Nephron (organoid): ENCODE data around the gene RER1.

ENCODE experiments used
- H3K27ac Mint-ChIP-seq, 3 experiments: 2 replicates each; pipeline ENCODE4 v1.8.0; 2020; ENCODE audit warnings: mixed read lengths in 3 of 3, mild to moderate bottlenecking in 2 of 3, moderate library complexity in 1 of 3
- H3K27me3 Mint-ChIP-seq: 2 replicates; pipeline ENCODE4 v1.8.0; 2021; ENCODE audit warnings: low read depth, mild to moderate bottlenecking, moderate library complexity, mixed read lengths
- H3K36me3 Mint-ChIP-seq: 2 replicates; pipeline ENCODE4 v1.8.0; 2020; ENCODE audit warnings: low read depth, mixed read lengths
- H3K4me1 Mint-ChIP-seq: 2 replicates; pipeline ENCODE4 v1.8.0; 2020; ENCODE audit warnings: mixed read lengths
- H3K4me3 Mint-ChIP-seq, 3 experiments: 2 replicates each; pipeline ENCODE4 v1.8.0; 2020; ENCODE audit warnings: mild to moderate bottlenecking in 3 of 3, mixed read lengths in 3 of 3, moderate library complexity in 2 of 3
- H3K9me3 Mint-ChIP-seq: 2 replicates; pipeline ENCODE4 v1.8.0; 2020; ENCODE audit warnings: mixed read lengths
- TF ChIP-seq, protein P1 (sequence below), 3 experiments: fragments of 200-600 bp; sonication (generic); IDR thresholded peaks; one replicate each; pipeline ENCODE4 v1.5.0; 2021; ENCODE audit warnings: antibody characterized with exemption in 3 of 3; ENCODE audit not compliant: unreplicated experiment in 3 of 3

Gene RER1

DNA sequence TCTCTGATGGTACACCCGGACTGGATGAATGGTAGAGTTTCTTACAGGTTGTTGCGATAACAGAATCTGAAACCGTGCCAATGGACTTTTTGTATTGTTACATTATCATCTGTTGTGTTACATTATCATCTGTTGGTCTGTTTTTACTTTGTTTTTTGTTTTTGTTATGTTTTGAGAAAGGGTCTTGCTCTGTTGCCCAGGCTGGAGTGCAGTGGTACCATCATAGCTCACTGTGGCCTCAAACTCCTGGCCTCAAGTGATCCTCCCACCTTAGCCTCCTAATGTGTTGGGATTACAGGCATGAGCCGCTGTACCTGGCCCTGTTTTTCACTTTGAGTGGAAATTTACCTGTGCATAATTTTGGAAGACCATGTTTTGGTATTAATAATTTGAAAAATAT lies 30.9 kb downstream of the RER1 start:
- TF ChIP-seq, protein P1, sequence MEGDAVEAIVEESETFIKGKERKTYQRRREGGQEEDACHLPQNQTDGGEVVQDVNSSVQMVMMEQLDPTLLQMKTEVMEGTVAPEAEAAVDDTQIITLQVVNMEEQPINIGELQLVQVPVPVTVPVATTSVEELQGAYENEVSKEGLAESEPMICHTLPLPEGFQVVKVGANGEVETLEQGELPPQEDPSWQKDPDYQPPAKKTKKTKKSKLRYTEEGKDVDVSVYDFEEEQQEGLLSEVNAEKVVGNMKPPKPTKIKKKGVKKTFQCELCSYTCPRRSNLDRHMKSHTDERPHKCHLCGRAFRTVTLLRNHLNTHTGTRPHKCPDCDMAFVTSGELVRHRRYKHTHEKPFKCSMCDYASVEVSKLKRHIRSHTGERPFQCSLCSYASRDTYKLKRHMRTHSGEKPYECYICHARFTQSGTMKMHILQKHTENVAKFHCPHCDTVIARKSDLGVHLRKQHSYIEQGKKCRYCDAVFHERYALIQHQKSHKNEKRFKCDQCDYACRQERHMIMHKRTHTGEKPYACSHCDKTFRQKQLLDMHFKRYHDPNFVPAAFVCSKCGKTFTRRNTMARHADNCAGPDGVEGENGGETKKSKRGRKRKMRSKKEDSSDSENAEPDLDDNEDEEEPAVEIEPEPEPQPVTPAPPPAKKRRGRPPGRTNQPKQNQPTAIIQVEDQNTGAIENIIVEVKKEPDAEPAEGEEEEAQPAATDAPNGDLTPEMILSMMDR (IDR thresholded peaks at IDR 0.05; ENCODE audit: unreplicated experiment in 3 of 3), result no peak
- H3K27me3 Mint-ChIP-seq, result peaks cover 32% of the 10 kb centered on the region
- H3K27ac Mint-ChIP-seq, result no peak overlapping the region
- no peaks in the 10 kb centered on the region for H3K4me1 Mint-ChIP-seq
- H3K36me3 Mint-ChIP-seq, result no peaks in the 10 kb centered on the region
- H3K9me3 Mint-ChIP-seq, result peaks cover 4% of the 10 kb centered on the region
- H3K4me3 Mint-ChIP-seq, result no peak overlapping the region

DNA sequence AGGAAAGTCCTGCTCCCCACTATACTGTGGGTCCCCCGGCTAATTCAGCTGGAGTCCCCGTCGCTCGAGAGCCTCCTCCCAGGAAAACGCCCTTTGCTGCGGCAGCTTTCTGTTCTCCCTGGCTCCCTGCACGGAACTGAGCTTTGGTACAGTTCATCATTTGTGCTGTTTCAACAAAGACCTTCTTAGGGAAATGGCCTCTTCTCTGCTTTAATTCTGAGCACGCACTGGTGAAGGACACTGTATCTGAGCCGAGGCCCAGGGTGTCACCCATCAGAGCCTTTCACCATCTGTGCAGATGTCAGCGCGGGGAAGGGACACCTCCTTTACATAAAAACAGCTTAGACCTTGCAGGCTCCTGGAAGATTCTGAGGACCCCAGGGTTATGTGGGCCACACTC lies 34.3 kb downstream of the RER1 start:
- TF ChIP-seq, protein P1 (IDR thresholded peaks at IDR 0.05; ENCODE audit: unreplicated experiment in 3 of 3), result no peak
- Mint-ChIP-seq H3K4me3 (no peak overlapping the region), H3K4me1 (no peaks in the 10 kb centered on the region), H3K27me3 (peaks cover 20% of the 10 kb centered on the region), H3K27ac (no peak overlapping the region), H3K9me3 (peaks cover 4% of the 10 kb centered on the region), H3K36me3 (no peaks in the 10 kb centered on the region)

DNA sequence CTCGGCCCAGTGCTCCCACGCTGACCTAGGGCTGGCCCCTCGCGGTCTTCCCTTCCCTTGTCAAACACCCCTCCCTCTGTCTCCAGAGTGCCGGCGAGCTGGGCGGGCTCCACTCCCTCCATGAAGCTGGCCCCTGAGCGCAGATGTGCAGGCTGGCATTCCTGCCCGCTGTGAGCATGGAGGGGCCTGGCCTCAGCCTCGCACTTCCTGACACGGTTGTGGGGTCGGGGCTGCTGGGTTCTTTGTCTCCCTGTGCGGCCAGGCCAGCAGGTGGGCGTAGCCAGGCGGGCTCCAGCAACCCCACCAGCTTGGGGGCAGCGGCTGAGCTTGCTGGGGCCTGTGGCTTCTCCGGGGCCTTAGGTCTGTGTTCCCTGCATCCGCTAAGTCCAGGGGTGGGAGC lies 34.9 kb downstream of the RER1 start:
- H3K9me3 Mint-ChIP-seq, result peaks cover 4% of the 10 kb centered on the region
- H3K27ac Mint-ChIP-seq, result no peak overlapping the region
- H3K4me1 Mint-ChIP-seq, result no peaks in the 10 kb centered on the region
- no peaks in the 10 kb centered on the region for H3K36me3 Mint-ChIP-seq
- TF ChIP-seq, protein P1 (IDR thresholded peaks at IDR 0.05; ENCODE audit: unreplicated experiment in 3 of 3), result no peak
- no peak overlapping the region for H3K4me3 Mint-ChIP-seq
- peaks cover 25% of the 10 kb centered on the region for H3K27me3 Mint-ChIP-seq

DNA sequence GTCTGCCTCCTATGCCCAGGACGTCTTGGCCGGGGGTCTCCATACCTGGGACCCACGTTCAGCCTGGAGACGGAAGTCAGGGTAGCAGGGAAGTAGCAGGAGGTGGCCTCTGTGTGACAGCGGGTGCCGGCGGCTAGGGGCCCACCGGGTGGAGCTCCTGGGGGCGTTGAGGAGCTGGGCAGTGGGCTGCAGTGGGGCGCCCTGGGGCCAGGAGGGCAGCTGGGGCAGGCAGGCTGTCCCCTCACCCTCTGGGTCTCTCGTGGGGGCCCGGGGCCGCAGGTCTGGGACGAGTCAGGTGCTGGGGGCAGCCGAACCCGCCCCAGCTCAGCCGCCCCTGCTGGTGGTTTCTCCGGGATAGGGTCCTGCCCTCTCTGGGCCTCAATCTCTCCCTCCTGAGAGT lies 35.4 kb downstream of the RER1 start:
- peaks cover 23% of the 10 kb centered on the region for H3K27me3 Mint-ChIP-seq
- H3K4me1 Mint-ChIP-seq, result no peaks in the 10 kb centered on the region
- no peak overlapping the region for H3K27ac Mint-ChIP-seq
- H3K4me3 Mint-ChIP-seq, result no peak overlapping the region
- peaks cover 4% of the 10 kb centered on the region for H3K9me3 Mint-ChIP-seq
- H3K36me3 Mint-ChIP-seq, result no peaks in the 10 kb centered on the region
- TF ChIP-seq, protein P1 (IDR thresholded peaks at IDR 0.05; ENCODE audit: unreplicated experiment in 3 of 3), result no peak

DNA sequence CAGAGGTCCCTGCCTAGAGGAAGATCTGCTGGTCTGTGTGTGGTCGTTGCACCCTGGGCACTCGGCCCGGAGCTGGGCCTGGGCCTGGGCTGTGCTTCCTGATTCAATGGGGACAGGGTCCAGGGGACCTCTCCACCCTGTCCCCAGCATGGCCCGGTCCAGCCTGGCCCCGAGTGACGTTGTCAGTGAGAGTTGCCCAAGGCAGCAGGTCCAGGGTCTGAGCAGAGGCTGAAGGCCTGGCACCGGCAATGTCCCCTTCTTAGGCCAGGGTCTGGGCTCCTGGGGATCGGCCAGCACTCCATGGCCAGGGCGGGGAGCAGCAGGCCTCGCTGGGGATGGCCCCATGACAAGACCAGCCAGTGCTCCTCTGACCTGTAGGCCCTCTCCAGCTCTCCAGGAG lies 36.3 kb downstream of the RER1 start:
- TF ChIP-seq, protein P1 (IDR thresholded peaks at IDR 0.05; ENCODE audit: unreplicated experiment in 3 of 3), result no peak
- peaks cover 24% of the 10 kb centered on the region for H3K27me3 Mint-ChIP-seq
- H3K27ac Mint-ChIP-seq, result no peak overlapping the region
- H3K36me3 Mint-ChIP-seq, result no peaks in the 10 kb centered on the region
- peaks cover 4% of the 10 kb centered on the region for H3K9me3 Mint-ChIP-seq
- no peaks in the 10 kb centered on the region for H3K4me1 Mint-ChIP-seq
- no peak overlapping the region for H3K4me3 Mint-ChIP-seq

DNA sequence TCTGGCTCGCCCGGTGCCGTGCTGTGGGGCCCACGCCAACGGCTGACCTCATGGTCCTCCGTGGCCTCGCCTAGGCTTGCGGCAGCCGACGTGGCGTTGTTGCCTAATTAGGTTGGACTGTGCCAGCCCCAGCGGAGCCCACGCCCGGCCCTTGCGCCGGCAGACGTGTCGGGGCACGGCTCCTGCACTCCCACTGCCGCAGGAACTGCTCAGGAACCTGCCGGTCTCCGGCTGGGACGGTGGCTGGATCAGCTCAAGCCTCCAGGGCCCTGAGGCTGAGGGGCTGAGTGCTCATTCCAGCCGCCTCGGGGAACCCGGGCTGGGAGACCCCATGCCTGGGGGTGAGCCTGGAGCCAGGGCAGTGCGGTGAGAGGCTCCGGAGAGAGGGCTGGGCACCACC lies 36.8 kb downstream of the RER1 start:
- Mint-ChIP-seq H3K4me1 (no peaks in the 10 kb centered on the region), H3K9me3 (peaks cover 2% of the 10 kb centered on the region), H3K36me3 (no peaks in the 10 kb centered on the region), H3K27me3 (peaks cover 28% of the 10 kb centered on the region), H3K27ac (no peak overlapping the region), H3K4me3 (no peak overlapping the region)
- TF ChIP-seq, protein P1 (IDR thresholded peaks at IDR 0.05; ENCODE audit: unreplicated experiment in 3 of 3), result no peak
